ENCODE data around the gene HLA-DRB5. TPM values are rescaled to one million over a fixed set of nuclear protein-coding genes. Genes with fewer than 3 reads are reported as not detected.
"Not testable (repeated sequence)": the region's sequence is repeated elsewhere in the genome, so short reads cannot be mapped to it uniquely, and the experiment has no call there.

Gene HLA-DRB5
- total and polyA plus RNA-seq, 2 of the 8 experiments (the other 6 are each of a cell fraction or from before 2014, with no cell fraction given): 0.83 to 1.4 TPM

- H2AFZ ChIP-seq (ENCODE audit: low read length); H3K4me2 ChIP-seq (ENCODE audit: insufficient read depth in 1 of 2, low read depth in 2 of 2, low read length in 2 of 2); CTCF ChIA-PET (ENCODE audit: partially characterized antibody); H3K36me3 ChIP-seq (ENCODE audit: control insufficient read depth in 2 of 4, insufficient read depth in 4 of 4, low read length in 3 of 4); DNase-seq (ENCODE audit: low read depth in 1 of 2, low spot score in 2 of 2); FAIRE-seq; H3K9me3 ChIP-seq (ENCODE audit: insufficient read depth in 2 of 2, low read depth in 1 of 2, low read length in 1 of 2); H2AK5ac ChIP-seq (ENCODE audit: low read depth, low read length); H2BK12ac ChIP-seq (ENCODE audit: low read depth, low read length); H2BK5ac ChIP-seq (ENCODE audit: low read depth, low read length); H3K9ac ChIP-seq (replicated peaks in 1 of 4; ENCODE audit: extremely low read depth in 1 of 4, low read depth in 3 of 4, low read length in 3 of 4); H3K27me3 ChIP-seq (replicated peaks in 1 of 4; ENCODE audit: control insufficient read depth in 3 of 4, extremely low read depth in 1 of 4, insufficient read depth in 3 of 4, low read length in 3 of 4); H2BK15ac ChIP-seq (ENCODE audit: low read length); POLR2A ChIA-PET (ENCODE audit: partially characterized antibody); H3K23ac ChIP-seq (ENCODE audit: insufficient read length); H3K4me3 ChIP-seq (ENCODE audit: extremely low read depth in 1 of 4, insufficient read depth in 2 of 4, low read depth in 3 of 4, low read length in 4 of 4); H3K79me2 ChIP-seq (ENCODE audit: control insufficient read depth in 1 of 2, insufficient read depth in 2 of 2, low read length in 2 of 2); H4K20me1 ChIP-seq (replicated peaks in 1 of 2; ENCODE audit: control insufficient read depth in 1 of 2, insufficient read depth in 2 of 2, low read length in 2 of 2); H3K79me1 ChIP-seq (ENCODE audit: low read depth, low read length); H3K23me2 ChIP-seq (ENCODE audit: low read depth, low read length); H4K5ac ChIP-seq (ENCODE audit: insufficient read length, low read depth, low read length); H3K27ac ChIP-seq (ENCODE audit: low read depth, low read length); H3K4me1 ChIP-seq (replicated peaks in 1 of 4; ENCODE audit: control insufficient read depth in 3 of 4, insufficient read depth in 4 of 4, low read length in 3 of 4); H4K91ac ChIP-seq (replicated peaks; ENCODE audit: insufficient read length, low read length); H2BK120ac ChIP-seq (replicated peaks; ENCODE audit: low read depth, low read length); H3K56ac ChIP-seq (replicated peaks; ENCODE audit: insufficient read length, low read depth, low read length); H3K14ac ChIP-seq (ENCODE audit: insufficient read length); H3K4ac ChIP-seq (replicated peaks; ENCODE audit: insufficient read length, low read depth, low read length); H4K8ac ChIP-seq (ENCODE audit: extremely low read depth, insufficient read depth, low read length); H3K18ac ChIP-seq (ENCODE audit: extremely low read depth, low read length); H2BK20ac ChIP-seq (ENCODE audit: low read length): not testable (repeated sequence)
- 0% methylated on average over 3 of the region's 3 CpGs; no CpG with 5 or more reads in 1 of the 2 experiments for WGBS, 2 experiments (ENCODE audit: extremely low coverage in 1 of 2, insufficient coverage in 1 of 2, insufficient read length in 1 of 2, insufficient replicate concordance in 2 of 2, low coverage in 1 of 2, low lambda C conversion rate in 2 of 2, missing lambda C conversion rate in 1 of 2)
These were observed 325 bp upstream of the HLA-DRB5 start for GRCh38 chr6:32530431-32530793.
